Gastroesophageal sphincter (tissue), 4 donors: ENCODE results near the gene LGI1. TPM values are rescaled to one million over a fixed set of nuclear protein-coding genes. Genes with fewer than 3 reads are reported as not detected.

Source experiments
- ATAC-seq: fragments of 150-250 bp; one replicate; pipeline ENCODE4 v1.9.1; 2016; ENCODE audit warnings: mild to moderate bottlenecking, moderate library complexity
- H3K27ac ChIP-seq, 4 donors: fragments of 200-600 bp; sonication (generic) in 3 of 4; 1 replicate in 3 of 4; 2 replicates in 1 of 4; pipeline ENCODE4 v1.5.1; 2016 to 2019
- H3K27me3 ChIP-seq: fragments of 200-600 bp; sonication (generic); one replicate; pipeline ENCODE4 v1.5.1; 2019
- H3K36me3 ChIP-seq, 2 donors: fragments of 200-600 bp; sonication (generic); one replicate each; pipeline ENCODE4 v1.5.1; 2019; ENCODE audit warnings: control low read depth in 1 of 2
- H3K4me1 ChIP-seq, 3 donors: fragments of 200-600 bp; sonication (generic); 1 replicate in 2 of 3; 2 replicates in 1 of 3; pipeline ENCODE4 v1.5.1; 2016 to 2019; ENCODE audit warnings: control low read depth in 2 of 3
- H3K4me3 ChIP-seq, 2 donors: fragments of 200-600 bp; sonication (generic); one replicate each; pipeline ENCODE4 v1.5.1; 2019; ENCODE audit warnings: mild to moderate bottlenecking in 1 of 2, moderate library complexity in 1 of 2
- H3K9me3 ChIP-seq, 3 donors: fragments of 200-600 bp; sonication (generic); one replicate each; pipeline ENCODE4 v1.5.1; 2017 to 2019; ENCODE audit warnings: control low read depth in 2 of 3
- EP300 ChIP-seq: sonication (generic); formaldehyde crosslinking; IDR thresholded peaks from one replicate; pipeline ENCODE4 v1.6.1; 2017; ENCODE audit warnings: antibody characterized with exemption, mild to moderate bottlenecking
- POLR2A ChIP-seq, 2 donors: fragments of 450-650 bp; IDR thresholded peaks; one replicate each; pipeline ENCODE4 v1.6.1; 2017; ENCODE audit warnings: antibody characterized with exemption in 2 of 2, mild to moderate bottlenecking in 2 of 2, moderate library complexity in 1 of 2
- POLR2AphosphoS5 ChIP-seq: sonication (generic); formaldehyde crosslinking; IDR thresholded peaks from one replicate; pipeline ENCODE4 v1.6.1; 2017; ENCODE audit warnings: antibody characterized with exemption
- WGBS, 2 donors: methylation state at CpG; one replicate each; pipeline ENCODE4 v1.1.5; 2018; ENCODE audit warnings: low coverage in 1 of 2; 5-methylcytosine and 5-hydroxymethylcytosine counted together
- total RNA-seq, 4 donors: library from RNA; depleted of rRNA; stranded (reverse); fragments of >200 nt; gene quantifications; one replicate each; pipeline ENCODE4 v1.1.0, GENCODE V29; 2016
- TF ChIP-seq, protein P1 (sequence below), 4 experiments: fragments of 200-600 bp in 2 of 4; fragments of 450-650 bp in 2 of 4; sonication (generic) in 1 of 4; IDR thresholded peaks; one replicate each; pipeline ENCODE4 v1.5.1; 2017 to 2019; ENCODE audit warnings: antibody characterized with exemption in 4 of 4, mild to moderate bottlenecking in 2 of 4, moderate library complexity in 2 of 4

Gene LGI1
- total RNA-seq, 4 donors from 2014 or later: 0.17 to 1.9 (median 0.35) TPM; not detected in 1

DNA sequence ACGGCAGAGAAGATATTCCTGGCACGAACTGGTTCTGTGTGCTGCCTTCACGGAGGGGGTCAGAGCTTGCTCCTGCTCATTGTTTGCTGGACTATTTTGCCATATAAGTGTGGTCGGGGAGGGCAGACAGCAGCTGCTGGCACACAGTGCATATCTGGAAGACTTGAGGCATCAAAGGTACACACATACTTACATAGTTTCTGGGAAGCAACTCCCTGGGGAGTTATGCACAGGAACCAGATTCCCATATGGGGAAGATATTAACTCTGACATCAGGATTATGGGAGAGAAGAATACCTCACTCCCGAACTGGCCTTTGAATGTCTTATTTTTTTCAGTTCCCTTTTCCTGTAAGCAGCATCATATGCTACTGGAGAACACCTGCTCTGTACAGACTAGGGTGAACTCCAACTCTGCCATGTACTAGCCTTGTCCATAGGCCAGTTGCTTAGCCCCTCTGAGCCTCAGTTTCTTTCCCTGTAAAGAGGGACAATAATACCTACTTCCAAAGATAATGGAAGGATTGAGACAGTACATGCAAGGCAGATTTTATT is 41.5 kb downstream of the LGI1 start:
- TF ChIP-seq POLR2AphosphoS5 (no peak), EP300 (no peak), POLR2A (IDR thresholded peaks at IDR 0.05) (no peak)
- TF ChIP-seq, protein P1, sequence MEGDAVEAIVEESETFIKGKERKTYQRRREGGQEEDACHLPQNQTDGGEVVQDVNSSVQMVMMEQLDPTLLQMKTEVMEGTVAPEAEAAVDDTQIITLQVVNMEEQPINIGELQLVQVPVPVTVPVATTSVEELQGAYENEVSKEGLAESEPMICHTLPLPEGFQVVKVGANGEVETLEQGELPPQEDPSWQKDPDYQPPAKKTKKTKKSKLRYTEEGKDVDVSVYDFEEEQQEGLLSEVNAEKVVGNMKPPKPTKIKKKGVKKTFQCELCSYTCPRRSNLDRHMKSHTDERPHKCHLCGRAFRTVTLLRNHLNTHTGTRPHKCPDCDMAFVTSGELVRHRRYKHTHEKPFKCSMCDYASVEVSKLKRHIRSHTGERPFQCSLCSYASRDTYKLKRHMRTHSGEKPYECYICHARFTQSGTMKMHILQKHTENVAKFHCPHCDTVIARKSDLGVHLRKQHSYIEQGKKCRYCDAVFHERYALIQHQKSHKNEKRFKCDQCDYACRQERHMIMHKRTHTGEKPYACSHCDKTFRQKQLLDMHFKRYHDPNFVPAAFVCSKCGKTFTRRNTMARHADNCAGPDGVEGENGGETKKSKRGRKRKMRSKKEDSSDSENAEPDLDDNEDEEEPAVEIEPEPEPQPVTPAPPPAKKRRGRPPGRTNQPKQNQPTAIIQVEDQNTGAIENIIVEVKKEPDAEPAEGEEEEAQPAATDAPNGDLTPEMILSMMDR (IDR thresholded peaks at IDR 0.05): no peak
- Histone ChIP-seq H3K36me3 (no peaks in the 10 kb centered on the region), H3K27ac (no peak overlapping the region), H3K9me3 (no peaks in the 10 kb centered on the region), H3K27me3 (peaks cover 8% of the 10 kb centered on the region), H3K4me3 (no peak overlapping the region), H3K4me1 (no peaks in the 10 kb centered on the region)
- WGBS, 2 donors: 44 to 47% methylated on average over 4 to 5 of the region's 5 CpGs
- ATAC-seq: no peak

DNA sequence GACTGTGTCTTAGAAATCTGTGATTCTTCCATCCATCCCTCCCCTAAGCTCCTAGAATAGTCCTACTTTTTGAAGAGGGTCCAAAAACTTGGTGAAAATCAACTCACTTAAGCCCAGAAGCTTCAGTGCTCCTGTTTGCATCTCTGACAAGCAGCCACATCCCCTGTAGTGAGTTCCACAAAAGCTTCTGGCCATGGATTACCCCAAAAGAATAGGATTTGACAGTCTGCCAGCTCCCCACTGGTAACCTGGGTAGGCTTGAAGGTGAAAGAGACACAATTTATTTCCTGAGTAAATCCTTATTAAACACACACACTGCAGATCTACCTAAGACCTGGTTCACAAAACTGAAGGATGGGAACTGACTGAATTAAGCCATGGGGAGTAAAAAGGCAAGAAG is 46.5 kb downstream of the LGI1 start:
- TF ChIP-seq EP300 (no peak), POLR2AphosphoS5 (no peak), POLR2A (IDR thresholded peaks at IDR 0.05) (no peak)
- TF ChIP-seq, protein P1 (IDR thresholded peaks at IDR 0.05): no peak
- Histone ChIP-seq H3K36me3 (no peaks in the 10 kb centered on the region), H3K27me3 (peaks cover 23% of the 10 kb centered on the region), H3K9me3 (no peaks in the 10 kb centered on the region), H3K4me1 (no peaks in the 10 kb centered on the region), H3K4me3 (no peak overlapping the region), H3K27ac (no peak overlapping the region)
- ATAC-seq: no peak

DNA sequence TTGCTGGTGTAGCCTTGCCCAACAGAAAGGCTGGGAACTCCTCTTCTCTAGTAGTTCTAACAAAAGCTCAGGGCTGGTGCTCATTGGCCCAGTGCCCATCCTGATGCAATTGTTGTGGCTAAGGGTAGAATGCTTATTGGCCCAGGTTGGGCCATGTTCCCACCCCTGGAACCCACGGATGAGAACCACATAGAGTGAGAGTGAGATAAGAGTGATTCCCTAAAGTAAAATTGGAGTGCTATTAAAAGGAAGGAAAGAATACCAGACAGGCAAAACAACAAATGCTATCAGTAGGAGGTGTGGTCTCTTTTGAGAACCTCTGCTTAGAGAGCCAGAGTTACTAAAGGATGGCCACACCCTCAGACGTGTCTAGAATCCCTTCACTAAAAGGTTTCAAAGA is 49.2 kb downstream of the LGI1 start:
- H3K4me1 ChIP-seq: no peaks in the 10 kb centered on the region
- peaks cover 32% of the 10 kb centered on the region for H3K27me3 ChIP-seq
- no peak for TF ChIP-seq EP300
- TF ChIP-seq, protein P1 (IDR thresholded peaks at IDR 0.05): no peak
- no peak for TF ChIP-seq POLR2AphosphoS5
- no peak for TF ChIP-seq POLR2A (IDR thresholded peaks at IDR 0.05)
- no peaks in the 10 kb centered on the region for H3K36me3 ChIP-seq
- no peak overlapping the region for H3K27ac ChIP-seq
- no peaks in the 10 kb centered on the region for H3K9me3 ChIP-seq
- WGBS, 2 donors: 33 to 69% methylated on average over 1 of the region's 2 CpGs
- ATAC-seq: no peak
- H3K4me3 ChIP-seq: no peak overlapping the region

DNA sequence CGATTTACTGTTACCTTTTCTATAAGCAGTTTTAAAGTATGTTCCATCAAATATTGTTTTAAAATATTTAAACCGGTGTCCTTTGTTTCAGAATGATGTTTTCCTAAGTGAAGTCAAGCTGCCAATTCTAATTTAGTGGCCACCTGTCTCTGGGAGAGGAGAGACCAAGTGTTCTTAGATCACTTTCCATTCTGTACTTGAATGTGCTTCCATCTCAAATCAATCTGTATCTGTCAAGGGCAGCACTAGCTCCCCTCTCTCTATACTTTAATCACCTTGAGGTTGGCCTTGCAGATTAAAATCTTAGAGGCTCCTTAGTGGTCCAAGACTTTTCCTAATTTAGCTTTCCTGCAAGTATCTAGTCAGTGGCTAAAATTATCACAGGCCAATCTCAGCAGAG is 49.6 kb downstream of the LGI1 start:
- WGBS, 2 donors: 88 to 100% methylated on average over 2 of the region's 2 CpGs
- Histone ChIP-seq H3K4me3 (no peak overlapping the region), H3K27me3 (peaks cover 32% of the 10 kb centered on the region), H3K27ac (no peak overlapping the region), H3K9me3 (no peaks in the 10 kb centered on the region), H3K4me1 (no peaks in the 10 kb centered on the region), H3K36me3 (no peaks in the 10 kb centered on the region)
- ATAC-seq: no peak
- TF ChIP-seq EP300: no peak
- TF ChIP-seq, protein P1 (IDR thresholded peaks at IDR 0.05): no peak
- TF ChIP-seq POLR2AphosphoS5: no peak
- TF ChIP-seq POLR2A (IDR thresholded peaks at IDR 0.05): no peak

DNA sequence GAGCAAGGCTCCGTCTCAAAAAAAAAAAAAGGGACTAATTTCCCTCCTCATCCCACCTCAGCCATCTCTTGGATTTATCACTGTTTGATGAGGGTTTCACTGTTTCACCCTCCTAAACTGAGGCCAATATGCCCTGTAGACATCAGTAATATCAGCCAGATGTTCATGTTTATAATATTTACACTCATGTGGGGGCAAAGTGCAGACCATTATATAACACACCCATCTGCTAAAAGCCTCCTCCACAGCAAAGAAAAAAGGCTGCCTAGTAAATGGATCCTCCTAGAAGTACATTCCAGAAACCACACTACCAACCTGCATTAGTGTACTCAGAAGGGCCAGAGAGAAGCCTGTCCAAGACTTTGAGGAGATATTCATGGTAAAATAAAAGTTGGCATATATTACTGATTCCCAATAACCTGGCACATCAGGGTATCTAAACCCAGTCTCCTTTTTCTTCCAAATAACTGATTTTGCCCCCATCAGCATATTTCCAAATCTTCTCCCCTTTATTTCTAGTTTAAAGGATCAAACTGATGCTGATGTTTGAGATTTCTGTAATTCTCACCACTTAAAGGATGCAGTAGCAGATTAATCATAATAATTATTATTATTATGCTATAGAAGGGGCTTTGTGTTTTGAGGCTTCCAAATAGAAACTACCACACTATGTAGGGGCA is 55.1 kb downstream of the LGI1 start:
- Histone ChIP-seq H3K4me1 (peaks cover 0 to 11% (median 0%) of the 10 kb centered on the region in 3 donors), H3K4me3 (no peak overlapping the region), H3K27me3 (peaks cover 22% of the 10 kb centered on the region), H3K36me3 (no peaks in the 10 kb centered on the region), H3K9me3 (no peaks in the 10 kb centered on the region), H3K27ac (no peak overlapping the region)
- no peak for TF ChIP-seq POLR2A (IDR thresholded peaks at IDR 0.05)
- TF ChIP-seq, protein P1 (IDR thresholded peaks at IDR 0.05): no peak
- no peak for TF ChIP-seq EP300
- no peak for TF ChIP-seq POLR2AphosphoS5
- WGBS, 2 donors: 33 to 60% methylated on average over 1 of the region's 1 CpG
- no peak for ATAC-seq
